ENCODE results near the gene STAB1.

DNA sequence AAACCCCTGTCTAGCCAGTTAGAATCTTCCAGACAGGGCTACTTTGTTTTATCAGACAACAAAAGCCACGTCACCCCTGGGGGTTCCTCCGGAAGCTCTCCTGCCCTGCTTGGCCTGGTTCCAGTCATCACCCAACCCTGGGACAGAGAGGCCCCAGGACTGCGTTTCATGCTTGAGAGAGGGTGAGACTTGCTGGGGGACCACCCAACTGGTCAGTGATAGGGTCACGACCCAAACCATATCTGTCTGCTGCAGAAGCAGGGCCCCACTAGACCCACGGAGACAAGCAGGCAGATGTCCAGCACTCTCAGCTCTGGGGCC lies 37.3 kb downstream of the STAB1 start:
- TF ChIP-seq CTCF (IDR thresholded peaks at IDR 0.05 in 8 of 11, conservative IDR thresholded peaks at IDR 0.05 in 3 of 11) = no peak
- no peak for TF ChIP-seq POLR2AphosphoS5 (IDR thresholded peaks at IDR 0.05)
- no peak for TF ChIP-seq POLR2A (IDR thresholded peaks at IDR 0.05)
